Psoas muscle (tissue), 8 donors: ENCODE results near the gene CRIP1. TPM values are rescaled to one million over a fixed set of nuclear protein-coding genes. Genes with fewer than 3 reads are reported as not detected.

Experiments used
- ATAC-seq, 4 donors: fragments of 200-7000 bp; cut with Tn5 transposase; one replicate each; pipeline ENCODE4 v1.9.1; 2020; ENCODE audit warnings: moderate library complexity in 3 of 4, mild to moderate bottlenecking in 2 of 4
- DNase-seq, 2 donors: peaks; one replicate each; pipeline ENCODE4 v3.0.0-alpha.2; 2020
- H3K27ac ChIP-seq: fragments of 200-600 bp; one replicate; pipeline ENCODE4 v1.8.0; 2022
- H3K27me3 ChIP-seq, 3 donors: fragments of 200-600 bp in 1 of 3; one replicate each; pipeline versions ENCODE4 v1.6.1 to v1.8.0; 2013 to 2022; ENCODE audit warnings: low read length in 2 of 3, mild to moderate bottlenecking in 2 of 3, moderate library complexity in 1 of 3; ENCODE audit not compliant: insufficient read depth in 3 of 3
- H3K36me3 ChIP-seq, 2 donors: fragments of 200-600 bp in 1 of 2; one replicate each; pipeline versions ENCODE4 v1.6.1 to v1.8.0; 2013 to 2022; ENCODE audit warnings: low read depth in 1 of 2, mild to moderate bottlenecking in 1 of 2, moderate library complexity in 1 of 2; ENCODE audit not compliant: insufficient read depth in 1 of 2
- H3K4me1 ChIP-seq: fragments of 200-600 bp; one replicate; pipeline ENCODE4 v1.8.0; 2022
- H3K4me3 ChIP-seq: fragments of 200-600 bp; one replicate; pipeline ENCODE4 v1.8.0; 2022; ENCODE audit warnings: mild to moderate bottlenecking
- H3K9me3 ChIP-seq: fragments of 200-600 bp; one replicate; pipeline ENCODE4 v1.8.0; 2022
- WGBS, 3 donors: extraction: QIAGEN DNeasy Blood & Tissue Kit; methylation state at CpG; one replicate each; pipeline versions ENCODE4 v1.1.6 to v1.1.7; 2013; 5-methylcytosine and 5-hydroxymethylcytosine counted together
- intact Hi-C, 2 donors: fragments of 100-400 bp; cut with DNase I; formaldehyde crosslinking; loops; one replicate each; pipeline versions ENCODE4 v1.11.0 to v1.14.2; 2022
- polyA plus RNA-seq, 3 donors: library from polyadenylated mRNA; stranded (reverse); fragments of 200-250 nt; gene quantifications; one replicate each; pipeline ENCODE4 v1.2.3, GENCODE V29; 2013
- total RNA-seq, 4 donors: library from RNA; stranded (reverse); fragmentation: NEBNext Ultra II Directional in 2 of 4; extraction: Animal tissue kit (Norgen Biotek cat#: 25700) in 2 of 4; gene quantifications; one replicate each; pipeline versions ENCODE4 v1.2.1 to v1.2.4, GENCODE V29; 2021 to 2023
- TF ChIP-seq, protein P1 (sequence below): fragments of 200-600 bp; IDR thresholded peaks from one replicate; pipeline ENCODE4 v1.8.0; 2022; ENCODE audit warnings: antibody characterized with exemption
- donor health status: healthy with polysubstance abuse.
- donor health status: DM: no; HTN: no; CAD: no; lungs with moderate emphysema.
- donor health status: Bipolar disorder and iron deficiency.
- donor health status: healthy.
- donor health status: DM: yes; HTN: yes; CAD: no.
- donor health status: DM: no; HTN: no; CAD: no.
- donor health status: DM: no; HTN: no; CAD: no.
- donor health status: DM: yes; HTN: yes; CAD: no.

CRIP1 gene
- total and polyA plus RNA-seq, 7 donors = 11.5 to 27.2 (median 17.5) TPM

GRCh38 chr14:105533811-105534498 lies 47.3 kb downstream of the CRIP1 start:
- Histone ChIP-seq H3K27ac (no peak overlapping the region), H3K9me3 (no peaks in the 10 kb centered on the region), H3K36me3 (no peaks in the 10 kb centered on the region), H3K27me3 (peaks cover 0 to 46% (median 16%) of the 10 kb centered on the region in 3 donors), H3K4me1 (no peaks in the 10 kb centered on the region), H3K4me3 (no peak overlapping the region)
- TF ChIP-seq, protein P1, sequence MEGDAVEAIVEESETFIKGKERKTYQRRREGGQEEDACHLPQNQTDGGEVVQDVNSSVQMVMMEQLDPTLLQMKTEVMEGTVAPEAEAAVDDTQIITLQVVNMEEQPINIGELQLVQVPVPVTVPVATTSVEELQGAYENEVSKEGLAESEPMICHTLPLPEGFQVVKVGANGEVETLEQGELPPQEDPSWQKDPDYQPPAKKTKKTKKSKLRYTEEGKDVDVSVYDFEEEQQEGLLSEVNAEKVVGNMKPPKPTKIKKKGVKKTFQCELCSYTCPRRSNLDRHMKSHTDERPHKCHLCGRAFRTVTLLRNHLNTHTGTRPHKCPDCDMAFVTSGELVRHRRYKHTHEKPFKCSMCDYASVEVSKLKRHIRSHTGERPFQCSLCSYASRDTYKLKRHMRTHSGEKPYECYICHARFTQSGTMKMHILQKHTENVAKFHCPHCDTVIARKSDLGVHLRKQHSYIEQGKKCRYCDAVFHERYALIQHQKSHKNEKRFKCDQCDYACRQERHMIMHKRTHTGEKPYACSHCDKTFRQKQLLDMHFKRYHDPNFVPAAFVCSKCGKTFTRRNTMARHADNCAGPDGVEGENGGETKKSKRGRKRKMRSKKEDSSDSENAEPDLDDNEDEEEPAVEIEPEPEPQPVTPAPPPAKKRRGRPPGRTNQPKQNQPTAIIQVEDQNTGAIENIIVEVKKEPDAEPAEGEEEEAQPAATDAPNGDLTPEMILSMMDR = no peak
- WGBS, 3 donors = 61 to 67% (median 65%) methylated on average over 21 of the region's 21 CpGs
- DNase-seq (peak in 1 of 2 donors; percentile 27), ATAC-seq (no peak)
- intact Hi-C loops = no loop called here

- Histone ChIP-seq H3K9me3 (no peaks in the 10 kb centered on the region), H3K36me3 (no peaks in the 10 kb centered on the region), H3K4me1 (no peaks in the 10 kb centered on the region), H3K27me3 (peaks cover 0 to 43% (median 14%) of the 10 kb centered on the region in 3 donors), H3K27ac (no peak overlapping the region), H3K4me3 (no peak overlapping the region)
- ATAC-seq (no peak), DNase-seq (peak in 1 of 2 donors; percentile 28)
- TF ChIP-seq, protein P1 = no peak
- WGBS, 3 donors = 33 to 44% (median 33%) methylated on average over 12 to 13 of the region's 13 CpGs
- intact Hi-C loops = no loop called here
Observed at GRCh38 chr14:105534586-105534985, 47.9 kb downstream of the CRIP1 start.

DNA sequence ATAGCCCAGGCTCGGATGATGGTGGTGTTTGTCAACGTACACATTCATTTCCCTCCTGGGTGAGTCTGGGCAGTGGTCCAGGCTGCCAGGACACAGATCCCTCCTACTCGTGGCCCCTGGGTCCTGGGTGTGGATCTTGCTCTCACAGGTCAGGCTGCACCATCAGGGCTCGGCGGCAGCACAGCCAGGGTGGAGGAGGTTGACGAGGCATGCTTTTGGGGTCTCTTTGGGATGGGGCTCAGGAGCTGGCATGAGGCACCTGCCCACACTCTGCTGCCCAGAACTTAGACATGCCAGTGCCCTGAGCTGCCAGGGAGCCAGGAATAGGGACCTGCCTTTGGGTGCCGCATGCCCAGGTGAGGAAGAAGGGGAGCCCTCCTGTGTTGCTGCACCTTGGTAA lies 49.4 kb downstream of the CRIP1 start:
- no peak for ATAC-seq
- H3K27me3 ChIP-seq = peaks cover 0 to 43% (median 11%) of the 10 kb centered on the region in 3 donors
- intact Hi-C loops = no loop called here
- H3K9me3 ChIP-seq = no peaks in the 10 kb centered on the region
- H3K4me3 ChIP-seq = no peak overlapping the region
- H3K4me1 ChIP-seq = no peaks in the 10 kb centered on the region
- H3K27ac ChIP-seq = no peak overlapping the region
- 75 to 85% (median 76%) methylated on average over 7 of the region's 7 CpGs for WGBS, 3 donors
- DNase-seq = peak in 1 of 2 donors; percentile 34
- no peaks in the 10 kb centered on the region for H3K36me3 ChIP-seq
- TF ChIP-seq, protein P1 = no peak

GRCh38 chr14:105536691-105537579 lies 50.2 kb downstream of the CRIP1 start:
- H3K27me3 ChIP-seq = peaks cover 0 to 43% (median 11%) of the 10 kb centered on the region in 3 donors
- H3K9me3 ChIP-seq = no peaks in the 10 kb centered on the region
- intact Hi-C loops = no loop called here
- DNase-seq (peak in 1 of 2 donors; percentile 39), ATAC-seq (no peak)
- 65 to 71% (median 67%) methylated on average over 34 of the region's 34 CpGs for WGBS, 3 donors
- no peaks in the 10 kb centered on the region for H3K4me1 ChIP-seq
- no peak overlapping the region for H3K27ac ChIP-seq
- H3K4me3 ChIP-seq = no peak overlapping the region
- TF ChIP-seq, protein P1 = no peak
- no peaks in the 10 kb centered on the region for H3K36me3 ChIP-seq
